Body of pancreas (tissue), 4 donors: ENCODE data around the gene IL15RA. TPM values are rescaled to one million over a fixed set of nuclear protein-coding genes. Genes with fewer than 3 reads are reported as not detected.
A peak's percentile ranks its signal among the peaks of the same experiment; 100 is the strongest.

Experiments used
- ATAC-seq: fragments of 150-250 bp; one replicate; pipeline ENCODE4 v1.9.1; 2016
- DNase-seq, 4 donors: peaks; one replicate each; pipeline ENCODE4 v3.0.0-alpha.2; 2019
- H3K27ac ChIP-seq, 4 donors: fragments of 200-600 bp; sonication (generic); 1 replicate in 3 of 4; 2 replicates in 1 of 4; pipeline versions ENCODE4 v1.5.1 to v1.6.1; 2016 to 2019; ENCODE audit warnings: mild to moderate bottlenecking in 1 of 4, mixed read lengths in 1 of 4, moderate library complexity in 1 of 4
- H3K27me3 ChIP-seq, 2 donors: fragments of 200-600 bp; sonication (generic); one replicate each; pipeline ENCODE4 v1.6.0; 2016; ENCODE audit warnings: mild to moderate bottlenecking in 1 of 2
- H3K36me3 ChIP-seq, 2 donors: fragments of 200-600 bp; sonication (generic); replicated peaks in 1 of 2; 2 replicates each; pipeline ENCODE4 v1.5.1; 2016; ENCODE audit warnings: low read depth in 2 of 2; ENCODE audit not compliant: insufficient read depth in 1 of 2
- H3K4me1 ChIP-seq: fragments of 200-600 bp; sonication (generic); one replicate; pipeline ENCODE4 v1.6.0; 2016
- H3K4me3 ChIP-seq, 2 donors: fragments of 200-600 bp; sonication (generic); 1 replicate in 1 of 2; 2 replicates in 1 of 2; pipeline ENCODE4 v1.5.1; 2016 to 2019
- H3K9me3 ChIP-seq, 3 donors: fragments of 200-600 bp; sonication (generic); 1 replicate in 2 of 3; 2 replicates in 1 of 3; pipeline ENCODE4 v1.5.1; 2016
- CTCF ChIP-seq, 7 experiments: fragments of 450-650 bp in 4 of 7; fragments of 200-600 bp in 3 of 7; sonication (generic) in 3 of 7; IDR thresholded peaks; one replicate each; pipeline ENCODE4 v1.5.1; 2016 to 2019; ENCODE audit warnings: antibody characterized with exemption in 7 of 7
- POLR2A ChIP-seq, 3 donors: fragments of 450-650 bp; IDR thresholded peaks; one replicate each; pipeline ENCODE4 v1.6.1; 2016; ENCODE audit warnings: antibody characterized with exemption in 3 of 3, mild to moderate bottlenecking in 2 of 3
- WGBS, 2 donors: methylation state at CpG; one replicate each; pipeline ENCODE4 v1.1.5; 2017; 5-methylcytosine and 5-hydroxymethylcytosine counted together
- intact Hi-C: fragments of 100-400 bp; cut with DNase I; formaldehyde crosslinking; loops from one replicate; pipeline ENCODE4 v1.15.1; 2023
- total RNA-seq, 2 donors: library from RNA; depleted of rRNA; stranded (reverse); fragments of >200 nt; gene quantifications; one replicate each; pipeline ENCODE4 v1.1.0, GENCODE V29; 2016

The IL15RA gene
- total RNA-seq, 2 donors from 2014 or later: 14.3 to 15.5 TPM

GRCh38 chr10:6011558-6011957 lies 34.2 kb upstream of the IL15RA start:
- ATAC-seq (no peak), DNase-seq (no peak)
- intact Hi-C loops: no loop called here
- H3K4me1 ChIP-seq: no peaks in the 10 kb centered on the region
- H3K9me3 ChIP-seq: peaks cover 0 to 8% (median 0%) of the 10 kb centered on the region in 3 donors
- no peaks in the 10 kb centered on the region for H3K36me3 ChIP-seq
- H3K27ac ChIP-seq: no peak overlapping the region
- H3K27me3 ChIP-seq: no peaks in the 10 kb centered on the region
- no peak overlapping the region for H3K4me3 ChIP-seq
- WGBS, 2 donors: 90 to 92% methylated on average over 8 of the region's 8 CpGs
- TF ChIP-seq POLR2A (IDR thresholded peaks at IDR 0.05) (no peak), CTCF (IDR thresholded peaks at IDR 0.05) (no peak)

- H3K27ac ChIP-seq: no peak overlapping the region
- TF ChIP-seq POLR2A (IDR thresholded peaks at IDR 0.05): no peak
- no peak for TF ChIP-seq CTCF (IDR thresholded peaks at IDR 0.05)
- no peaks in the 10 kb centered on the region for H3K36me3 ChIP-seq
- intact Hi-C loops: no loop called here
- no peaks in the 10 kb centered on the region for H3K27me3 ChIP-seq
- no peak overlapping the region for H3K4me3 ChIP-seq
- WGBS, 2 donors: 66 to 79% methylated on average over 3 of the region's 3 CpGs
- ATAC-seq (no peak), DNase-seq (no peak)
- H3K4me1 ChIP-seq: no peaks in the 10 kb centered on the region
- peaks cover 0 to 8% (median 0%) of the 10 kb centered on the region in 3 donors for H3K9me3 ChIP-seq
These were observed 33.2 kb upstream of the IL15RA start for GRCh38 chr10:6010569-6010968.

DNA sequence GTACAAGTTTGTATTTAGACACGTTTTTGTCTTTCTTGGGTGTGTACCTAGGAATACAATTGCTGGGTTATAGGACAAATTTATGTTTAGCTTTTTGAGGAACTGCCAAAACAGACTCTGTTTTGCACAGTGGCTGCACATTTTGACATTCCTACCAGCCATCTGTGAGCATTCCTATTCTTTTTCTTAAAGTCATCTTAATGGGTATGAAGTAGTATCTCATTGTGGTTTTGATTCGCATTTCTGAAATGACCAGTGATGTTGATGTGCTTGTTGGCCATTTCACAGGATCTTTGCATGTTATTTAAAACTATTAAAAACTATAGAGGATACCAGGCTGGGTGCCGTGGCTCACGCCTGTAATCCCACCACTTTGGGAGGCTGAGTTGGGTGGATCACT lies 32.6 kb upstream of the IL15RA start:
- Histone ChIP-seq H3K4me1 (no peaks in the 10 kb centered on the region), H3K27me3 (no peaks in the 10 kb centered on the region), H3K27ac (peak overlapping the region in 1 of 4 donors; percentile 71), H3K4me3 (no peak overlapping the region), H3K36me3 (no peaks in the 10 kb centered on the region), H3K9me3 (peaks cover 0 to 8% (median 0%) of the 10 kb centered on the region in 3 donors)
- intact Hi-C loops: no loop called here
- WGBS, 2 donors: 73 to 75% methylated on average over 4 of the region's 4 CpGs
- DNase-seq: no peak
- no peak for ATAC-seq
- TF ChIP-seq CTCF (IDR thresholded peaks at IDR 0.05) (no peak), POLR2A (IDR thresholded peaks at IDR 0.05) (no peak)

- WGBS, 2 donors: 42 to 43% methylated on average over 2 of the region's 2 CpGs
- ATAC-seq (peak; percentile 85), DNase-seq (no peak)
- no peak for TF ChIP-seq CTCF (IDR thresholded peaks at IDR 0.05)
- TF ChIP-seq POLR2A (IDR thresholded peaks at IDR 0.05): no peak
- H3K4me1 ChIP-seq: no peaks in the 10 kb centered on the region
- no peaks in the 10 kb centered on the region for H3K27me3 ChIP-seq
- no peaks in the 10 kb centered on the region for H3K36me3 ChIP-seq
- peak overlapping the region in 3 of 4 donors; percentile 45 to 71 (median 45) for H3K27ac ChIP-seq
- peaks cover 0 to 8% (median 0%) of the 10 kb centered on the region in 3 donors for H3K9me3 ChIP-seq
- intact Hi-C loops: no loop called here
- H3K4me3 ChIP-seq: no peak overlapping the region
These were observed 31.8 kb upstream of the IL15RA start for GRCh38 chr10:6009150-6009549.

DNA sequence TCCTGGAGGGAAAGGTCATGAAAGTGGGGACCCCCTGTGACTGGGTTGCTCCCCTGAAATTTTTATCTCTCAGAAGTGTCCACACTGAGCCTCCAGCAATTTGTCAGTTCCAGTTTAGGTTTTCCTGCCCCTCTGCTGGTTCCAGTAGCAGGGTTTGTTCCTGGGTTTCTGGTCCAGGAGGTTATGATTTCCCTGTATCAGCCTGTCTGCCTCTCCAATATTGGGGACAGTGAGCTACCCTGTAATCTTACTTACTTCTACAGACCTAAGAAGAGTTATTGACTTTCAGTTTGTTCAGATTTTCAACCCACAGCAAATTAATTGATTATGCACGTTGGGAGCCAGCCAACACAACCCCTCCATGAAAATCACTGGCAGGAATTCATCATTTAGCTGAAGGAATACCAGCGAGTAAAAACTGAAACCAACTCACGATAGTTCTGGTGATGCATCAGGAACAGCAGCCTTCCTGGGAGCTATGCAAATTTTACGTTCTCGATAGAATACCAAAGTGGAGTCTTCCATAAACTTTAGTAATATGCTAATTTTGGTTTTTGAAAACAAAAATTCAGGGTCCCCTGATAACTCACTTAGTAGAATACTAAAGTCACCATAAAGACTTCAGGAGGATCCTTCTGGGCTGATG lies 31.3 kb upstream of the IL15RA start:
- no peak overlapping the region for H3K4me3 ChIP-seq
- no peaks in the 10 kb centered on the region for H3K27me3 ChIP-seq
- peak overlapping the region in 3 of 4 donors; percentile 45 to 71 (median 45) for H3K27ac ChIP-seq
- no peaks in the 10 kb centered on the region for H3K36me3 ChIP-seq
- TF ChIP-seq POLR2A (IDR thresholded peaks at IDR 0.05) (no peak), CTCF (IDR thresholded peaks at IDR 0.05) (no peak)
- intact Hi-C loops: no loop called here
- H3K4me1 ChIP-seq: no peaks in the 10 kb centered on the region
- peaks cover 0 to 8% (median 0%) of the 10 kb centered on the region in 3 donors for H3K9me3 ChIP-seq
- 50 to 55% methylated on average over 5 of the region's 5 CpGs for WGBS, 2 donors
- DNase-seq: no peak
- no peak for ATAC-seq
